Activated T-helper 9 cell treated with anti-CD3 and anti-CD28 coated beads, Interleukin-2, amount 50 U/mL, for 16 hours (primary cell): ENCODE data around the gene LRRFIP2.

ENCODE experiments used
- DNase-seq: peaks from one replicate; pipeline ENCODE4 v3.0.0-alpha.2; 2020; ENCODE audit warnings: low read depth

LRRFIP2 gene

GRCh38 chr3:37115446-37115845 lies 58.9 kb downstream of the LRRFIP2 start:
- DNase-seq, result no peak

GRCh38 chr3:37114251-37115145 lies 59.9 kb downstream of the LRRFIP2 start:
- DNase-seq, result no peak

- DNase-seq, result no peak
These were observed 61.4 kb downstream of the LRRFIP2 start for GRCh38 chr3:37112987-37113386.

GRCh38 chr3:37111199-37111598 lies 63.2 kb downstream of the LRRFIP2 start:
- no peak for DNase-seq

GRCh38 chr3:37107846-37108245 lies 66.5 kb downstream of the LRRFIP2 start:
- DNase-seq, result no peak

- DNase-seq, result no peak
These were observed 71.1 kb downstream of the LRRFIP2 start for GRCh38 chr3:37103103-37103808.

- no peak for DNase-seq
These were observed 74.0 kb downstream of the LRRFIP2 start for GRCh38 chr3:37100411-37100810.

GRCh38 chr3:37099469-37099868 lies 74.9 kb downstream of the LRRFIP2 start:
- no peak for DNase-seq

- no peak for DNase-seq
These were observed 75.5 kb downstream of the LRRFIP2 start for GRCh38 chr3:37098884-37099283.

- no peak for DNase-seq
These were observed 76.6 kb downstream of the LRRFIP2 start for GRCh38 chr3:37097776-37098175.

GRCh38 chr3:37096975-37097374 lies 77.4 kb downstream of the LRRFIP2 start:
- DNase-seq, result no peak

GRCh38 chr3:37096288-37096687 lies 78.1 kb downstream of the LRRFIP2 start:
- DNase-seq, result no peak

GRCh38 chr3:37094636-37095035 lies 79.7 kb downstream of the LRRFIP2 start:
- no peak for DNase-seq

- no peak for DNase-seq
These were observed 80.9 kb downstream of the LRRFIP2 start for GRCh38 chr3:37093481-37093880.

GRCh38 chr3:37092484-37092883 lies 81.9 kb downstream of the LRRFIP2 start:
- no peak for DNase-seq

- DNase-seq, result no peak
These were observed 86.5 kb downstream of the LRRFIP2 start for GRCh38 chr3:37087870-37088269.

GRCh38 chr3:37086918-37087317 lies 87.5 kb downstream of the LRRFIP2 start:
- DNase-seq, result no peak

GRCh38 chr3:37082317-37082716 lies 92.1 kb downstream of the LRRFIP2 start:
- DNase-seq, result no peak

- no peak for DNase-seq
These were observed 98.4 kb downstream of the LRRFIP2 start for GRCh38 chr3:37075955-37076354.

- no peak for DNase-seq
These were observed 100.2 kb downstream of the LRRFIP2 start for GRCh38 chr3:37074178-37074577.

GRCh38 chr3:37072892-37073291 lies 101.5 kb downstream of the LRRFIP2 start:
- DNase-seq, result no peak

- no peak for DNase-seq
These were observed 102.5 kb downstream of the LRRFIP2 start for GRCh38 chr3:37071921-37072320.

GRCh38 chr3:37068031-37068430 lies 106.4 kb downstream of the LRRFIP2 start:
- DNase-seq, result no peak
